DMS79 treated with DMSO at 0.1 percent for 48 hours (cell line): ENCODE data around the gene CEP164.
A peak's percentile ranks its signal among the peaks of the same experiment; 100 is the strongest.

ENCODE experiments used
- DNase-seq: peaks from one replicate; lab custom pipeline; 2025; lab: John Stamatoyannopoulos, UW

Gene CEP164

DNA sequence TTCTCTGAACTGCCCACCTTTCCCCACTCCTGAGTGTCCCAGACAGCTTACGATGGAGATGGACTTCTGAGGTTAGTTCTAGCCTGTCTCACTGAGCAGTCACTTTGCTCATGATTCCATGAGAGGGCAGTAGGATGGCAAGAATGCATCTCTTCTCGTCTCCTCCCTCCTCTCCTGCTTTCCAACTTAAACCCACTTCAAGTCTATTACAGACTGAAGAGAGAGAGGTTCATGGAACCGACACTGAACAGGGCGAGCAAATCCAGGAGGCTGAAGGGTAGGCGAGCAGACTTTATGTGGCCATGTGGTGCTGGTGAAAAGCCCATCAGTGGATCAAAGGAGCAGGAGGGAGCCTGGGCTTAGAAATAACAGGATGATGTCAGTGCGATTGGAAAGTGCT lies 38.6 kb downstream of the CEP164 start:
- peak; percentile 55 for DNase-seq

GRCh38 chr11:117366875-117367274 lies 39.2 kb downstream of the CEP164 start:
- DNase-seq, result no peak

DNA sequence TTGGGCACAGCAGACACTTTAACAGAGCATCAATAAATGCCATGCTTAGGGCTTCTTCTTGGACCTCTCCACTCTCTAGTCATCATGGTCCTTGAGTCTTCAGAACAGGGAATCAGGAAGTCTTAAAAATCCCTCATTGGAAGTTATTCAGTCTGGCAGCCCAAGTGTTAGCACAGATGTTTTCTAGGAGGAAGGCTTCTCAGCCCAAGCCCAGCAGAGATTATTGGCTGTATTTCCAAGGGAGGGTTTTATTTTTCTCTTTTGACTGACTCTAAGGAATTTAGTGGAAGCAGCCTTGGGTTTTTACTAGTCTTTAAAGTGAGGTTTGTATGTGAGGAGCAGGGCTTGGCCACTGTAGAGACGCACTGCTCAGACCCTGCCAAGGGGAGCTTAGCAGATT lies 41.9 kb downstream of the CEP164 start:
- no peak for DNase-seq

DNA sequence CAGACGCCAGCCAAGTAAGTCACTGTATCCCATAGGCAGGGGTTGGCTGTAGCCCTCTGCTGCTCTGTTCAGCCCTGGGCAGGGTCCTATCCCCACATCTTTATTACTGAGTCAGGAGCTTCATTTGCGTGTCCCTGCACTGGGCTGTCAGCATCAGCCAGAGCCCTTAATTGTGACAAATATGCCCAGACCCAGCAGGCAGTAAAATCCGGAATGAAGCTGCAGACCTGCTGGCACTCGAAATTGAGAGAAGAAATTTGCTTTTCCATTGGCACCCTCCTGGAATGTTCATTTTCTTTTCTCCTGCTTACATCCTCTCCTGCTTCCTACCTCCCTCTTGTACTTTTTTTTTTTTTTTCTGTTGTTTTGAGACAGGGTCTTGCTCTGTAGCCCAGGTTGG lies 43.8 kb downstream of the CEP164 start:
- DNase-seq, result no peak

DNA sequence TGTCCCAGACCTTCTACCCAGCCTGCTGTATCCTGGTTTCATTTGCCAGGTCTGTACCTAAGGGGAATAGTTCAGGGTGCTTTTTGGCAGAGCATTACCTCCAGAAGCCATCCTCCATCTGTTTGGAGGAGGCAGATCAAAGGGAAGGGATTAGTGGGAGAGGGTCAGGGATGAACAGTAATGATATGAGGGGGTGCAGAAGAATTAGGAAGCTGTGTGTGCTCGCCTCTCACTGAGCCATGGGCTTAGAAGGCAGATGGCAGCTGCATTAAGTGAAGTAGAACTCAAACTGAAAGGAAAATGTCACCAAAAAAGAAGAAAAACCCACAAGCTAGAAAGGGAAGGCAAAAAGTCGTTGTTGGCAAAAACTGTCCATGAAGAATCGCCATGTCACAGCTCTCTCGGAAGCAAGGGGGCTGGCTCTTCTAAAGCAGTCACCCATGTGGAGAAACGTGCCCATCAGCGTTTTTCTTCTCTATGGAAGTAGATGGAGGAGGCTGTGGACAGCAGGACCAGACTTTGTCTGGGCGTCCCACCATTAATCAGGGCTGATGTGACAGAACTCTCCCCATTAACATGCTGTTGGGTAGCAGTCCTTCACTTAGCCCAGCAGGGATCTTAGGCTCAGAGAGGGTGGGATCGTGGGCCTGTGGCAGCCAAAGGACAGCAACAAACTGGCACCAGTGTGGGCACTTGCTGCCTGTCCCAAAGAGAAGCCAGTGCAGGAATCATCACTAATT lies 46.8 kb downstream of the CEP164 start:
- no peak for DNase-seq

- DNase-seq, result no peak
These were observed 48.3 kb downstream of the CEP164 start for GRCh38 chr11:117375960-117376359.

DNA sequence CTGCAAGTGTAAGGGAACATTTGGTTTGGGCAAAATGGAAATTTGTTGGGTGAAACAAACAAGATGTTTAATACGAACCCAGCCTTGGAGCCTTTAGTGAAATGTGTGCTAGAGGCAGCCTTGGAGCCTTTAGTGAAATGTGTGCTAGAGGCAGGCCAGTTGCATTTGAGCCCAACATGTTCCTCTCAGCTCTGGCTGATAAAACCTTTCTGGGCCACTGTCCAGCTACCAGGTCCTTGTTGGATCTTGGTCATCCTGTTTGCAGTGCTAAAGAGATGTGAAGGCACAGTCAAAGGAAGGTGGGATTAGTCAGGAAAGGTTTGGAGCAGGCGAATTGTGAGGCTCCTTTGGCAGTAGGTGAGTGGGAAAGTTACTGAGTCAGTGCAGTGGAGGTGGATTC lies 48.9 kb downstream of the CEP164 start:
- no peak for DNase-seq

DNA sequence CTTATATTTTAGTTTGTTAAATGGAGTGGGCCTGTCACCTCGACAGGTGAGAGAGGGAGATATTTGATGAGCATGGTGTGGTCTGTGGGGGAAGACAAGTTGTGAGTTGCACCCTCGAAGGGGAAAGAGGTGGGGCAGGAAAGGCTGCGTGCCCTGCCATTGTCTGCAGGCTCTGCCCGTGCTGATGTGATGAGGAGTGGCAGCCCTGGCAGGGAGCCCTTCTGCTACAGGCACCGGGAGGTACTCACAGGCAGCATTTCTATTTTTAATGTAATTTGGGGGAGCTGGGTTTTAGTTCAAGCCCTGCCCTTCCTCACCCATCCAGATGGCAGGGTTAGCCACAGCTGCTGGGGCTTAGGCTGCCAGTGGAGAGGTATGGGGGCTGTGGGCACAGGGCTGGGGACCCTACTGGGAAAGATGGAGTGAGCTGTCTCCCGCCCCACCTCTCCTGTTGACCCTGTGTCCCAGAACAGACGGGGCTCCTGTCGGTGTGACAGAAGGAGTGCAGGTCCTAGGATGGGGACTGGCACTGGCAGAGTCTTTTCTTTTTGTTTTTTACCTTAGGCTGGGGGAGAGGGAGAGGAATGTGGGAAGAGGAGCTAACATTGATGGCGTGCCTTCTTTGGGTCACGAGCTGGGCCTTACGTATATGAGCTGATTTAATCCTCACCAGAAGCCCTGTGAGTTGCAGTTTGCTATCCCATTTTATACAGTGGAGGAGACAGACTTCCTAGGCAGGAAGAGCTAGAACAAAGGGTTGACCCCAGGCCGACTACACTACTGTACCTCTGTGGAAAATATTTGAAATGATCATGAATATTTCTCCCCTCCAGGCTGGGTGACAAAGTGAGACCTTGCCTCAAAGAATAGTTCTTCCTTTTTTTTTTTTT lies 51.6 kb downstream of the CEP164 start:
- DNase-seq, result no peak

- DNase-seq, result no peak
These were observed 53.0 kb downstream of the CEP164 start for GRCh38 chr11:117380676-117381075.

DNA sequence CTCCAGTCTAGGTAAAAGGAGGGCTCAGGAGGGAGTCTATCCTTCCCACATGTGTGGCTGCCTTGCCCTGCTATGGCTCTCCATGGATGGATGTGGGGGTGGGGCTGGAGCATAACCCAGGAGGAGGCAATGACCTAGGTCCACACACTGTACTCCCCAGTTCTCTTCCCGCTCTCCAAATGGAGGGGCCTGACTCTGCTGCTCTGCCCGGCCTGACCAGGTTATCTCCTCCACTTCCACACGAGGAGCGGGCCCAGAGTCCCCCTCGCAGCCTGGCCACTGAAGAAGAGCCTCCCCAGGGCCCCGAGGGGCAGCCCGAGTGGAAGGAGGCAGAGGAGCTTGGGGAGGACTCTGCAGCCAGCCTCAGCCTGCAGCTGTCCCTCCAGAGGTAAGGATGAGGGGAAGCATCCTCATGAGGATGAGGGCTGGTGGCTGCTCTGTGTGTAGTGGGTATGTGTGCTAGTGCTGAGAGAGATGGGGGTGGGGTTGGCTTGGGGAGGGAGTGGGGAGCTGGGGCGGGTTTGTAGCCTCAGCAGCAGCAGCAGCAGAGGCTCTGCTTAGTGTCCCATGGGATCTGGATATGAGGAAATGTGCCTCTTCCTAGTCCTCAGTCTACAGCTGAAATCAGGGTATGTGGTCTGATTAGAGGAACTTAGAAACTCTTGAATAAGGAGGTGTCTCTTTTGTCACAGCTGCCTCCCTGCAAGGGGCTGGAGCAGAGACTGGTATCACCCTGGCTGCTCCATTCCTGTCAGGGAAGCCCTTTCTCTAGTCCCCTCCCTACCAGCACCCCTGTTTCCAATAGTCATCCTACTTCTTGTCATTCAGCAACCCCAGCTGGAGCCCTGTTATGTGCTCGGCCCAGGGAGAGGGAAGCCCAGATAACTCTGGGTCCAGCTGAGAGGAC lies 54.1 kb downstream of the CEP164 start:
- no peak for DNase-seq

DNA sequence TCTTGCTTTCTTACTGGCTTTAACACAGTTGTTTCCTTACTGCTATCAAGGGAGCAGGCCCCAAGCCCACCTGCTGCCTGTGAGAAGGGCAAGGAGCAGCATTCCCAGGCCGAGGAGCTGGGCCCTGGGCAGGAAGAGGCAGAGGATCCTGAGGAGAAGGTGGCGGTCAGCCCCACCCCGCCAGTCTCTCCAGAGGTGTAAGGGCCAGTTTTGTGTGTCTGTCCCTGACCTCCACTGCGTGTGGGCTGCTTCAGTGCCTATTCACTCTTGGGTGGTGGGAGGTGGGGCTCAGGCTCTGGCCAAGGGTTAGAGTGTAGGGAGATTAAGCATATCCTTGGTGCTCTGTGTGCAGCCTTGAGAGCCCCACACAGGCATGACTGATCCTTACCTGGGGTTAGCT lies 55.1 kb downstream of the CEP164 start:
- DNase-seq, result no peak

DNA sequence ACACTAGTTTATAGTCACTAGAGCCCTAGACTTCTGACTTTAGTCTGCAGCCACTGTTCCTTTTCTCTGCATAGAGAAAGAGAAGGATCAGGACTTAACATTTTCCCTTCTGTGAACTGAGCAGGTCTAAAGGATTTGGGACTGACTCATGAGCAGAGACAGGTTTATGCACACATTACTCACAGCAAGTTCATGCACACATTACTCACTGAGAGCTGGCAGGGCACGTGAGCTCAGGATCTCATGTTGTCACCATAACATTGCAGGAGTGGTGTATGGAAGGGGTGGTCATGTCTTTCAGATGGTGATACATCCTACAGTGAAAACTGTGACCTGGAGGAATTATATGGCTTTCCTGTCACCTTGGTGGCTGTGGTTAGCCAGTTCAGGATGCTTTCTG lies 56.4 kb downstream of the CEP164 start:
- no peak for DNase-seq

- no peak for DNase-seq
These were observed 57.8 kb downstream of the CEP164 start for GRCh38 chr11:117385471-117385870.

DNA sequence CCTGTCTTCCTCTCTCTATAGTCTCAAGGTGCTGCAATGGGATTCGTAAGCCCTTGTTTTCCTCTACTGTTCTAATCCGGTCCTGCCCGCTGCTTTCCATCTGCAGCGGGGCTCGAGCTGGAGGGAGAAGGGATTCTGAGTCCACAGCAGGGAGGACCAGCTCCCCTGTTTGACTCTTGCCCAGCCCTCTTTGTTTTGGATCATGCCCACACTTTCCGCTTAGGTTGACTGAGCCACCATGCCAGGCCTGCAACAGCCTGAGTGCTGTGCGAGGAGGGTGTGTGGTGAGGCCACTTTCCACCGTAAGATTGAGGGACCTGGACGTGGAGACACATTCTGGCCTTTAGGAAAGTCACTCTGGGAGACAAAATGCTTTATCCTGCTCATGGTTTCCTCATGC lies 58.3 kb downstream of the CEP164 start:
- DNase-seq, result no peak

GRCh38 chr11:117387992-117388755 lies 60.5 kb downstream of the CEP164 start:
- no peak for DNase-seq

GRCh38 chr11:117390743-117391142 lies 63.1 kb downstream of the CEP164 start:
- DNase-seq, result no peak

GRCh38 chr11:117391181-117391580 lies 63.5 kb downstream of the CEP164 start:
- no peak for DNase-seq

GRCh38 chr11:117392001-117392690 lies 64.5 kb downstream of the CEP164 start:
- no peak for DNase-seq

GRCh38 chr11:117392979-117393378 lies 65.3 kb downstream of the CEP164 start:
- DNase-seq, result no peak

GRCh38 chr11:117394221-117394925 lies 66.7 kb downstream of the CEP164 start:
- no peak for DNase-seq
